ENCODE measurements around the gene TJP1.
"Not testable (repeated sequence)": the region's sequence is repeated elsewhere in the genome, so short reads cannot be mapped to it uniquely, and the experiment has no call there.

TJP1 gene

GRCh38 chr15:29698030-29698701 is 124.1 kb downstream of the TJP1 start:
- peak; percentile 73 for DNase-seq

- DNase-seq = no peak
These were observed 125.1 kb downstream of the TJP1 start for GRCh38 chr15:29696950-29697738.

- not testable (repeated sequence) for DNase-seq
These were observed 125.8 kb downstream of the TJP1 start for GRCh38 chr15:29696506-29696905.

GRCh38 chr15:29695489-29696167 is 126.6 kb downstream of the TJP1 start:
- DNase-seq = peak; percentile 18

GRCh38 chr15:29693225-29693624 is 129.0 kb downstream of the TJP1 start:
- DNase-seq = no peak

GRCh38 chr15:29692527-29692926 is 129.7 kb downstream of the TJP1 start:
- DNase-seq = no peak

- no peak for DNase-seq
These were observed 131.3 kb downstream of the TJP1 start for GRCh38 chr15:29690765-29691475.

GRCh38 chr15:29689287-29689986 is 132.8 kb downstream of the TJP1 start:
- no peak for DNase-seq

GRCh38 chr15:29688506-29689286 is 133.6 kb downstream of the TJP1 start:
- DNase-seq = no peak

- DNase-seq = no peak
These were observed 134.2 kb downstream of the TJP1 start for GRCh38 chr15:29687939-29688505.

GRCh38 chr15:29687204-29687815 is 135.0 kb downstream of the TJP1 start:
- DNase-seq = no peak

- no peak for DNase-seq
These were observed 135.6 kb downstream of the TJP1 start for GRCh38 chr15:29686445-29687203.

GRCh38 chr15:29686079-29686425 is 136.2 kb downstream of the TJP1 start:
- no peak for DNase-seq

GRCh38 chr15:29685156-29686078 is 136.9 kb downstream of the TJP1 start:
- peak; percentile 50 for DNase-seq

GRCh38 chr15:29682781-29683180 is 139.5 kb downstream of the TJP1 start:
- DNase-seq = no peak

GRCh38 chr15:29682361-29682760 is 139.9 kb downstream of the TJP1 start:
- no peak for DNase-seq

- DNase-seq = no peak
These were observed 140.3 kb downstream of the TJP1 start for GRCh38 chr15:29681946-29682345.

- DNase-seq = no peak
These were observed 141.0 kb downstream of the TJP1 start for GRCh38 chr15:29681166-29681845.
